ENCODE results near the gene LDLRAP1.
"Not testable (repeated sequence)": the region's sequence is repeated elsewhere in the genome, so short reads cannot be mapped to it uniquely, and the experiment has no call there.

LDLRAP1 gene

GRCh38 chr1:25503551-25504426, 39.6 kb upstream of the LDLRAP1 start:
- peaks cover 23% of the 10 kb centered on the region for H3K36me3 ChIP-seq
- DNase-seq = peak; percentile 56
- no peaks in the 10 kb centered on the region for H3K27me3 ChIP-seq (ENCODE audit: insufficient read depth, low read depth, severe bottlenecking)
- TF ChIP-seq CTCF (IDR thresholded peaks at IDR 0.05; ENCODE audit: low read depth, low read length) = peak; percentile 70
- no peak overlapping the region for H3K27ac ChIP-seq
- no peak overlapping the region for H3K4me3 ChIP-seq (ENCODE audit: low read depth, low read length)
- H3K9me3 ChIP-seq (ENCODE audit: severe bottlenecking) = peaks cover 4% of the 10 kb centered on the region

GRCh38 chr1:25504706-25505595, 38.5 kb upstream of the LDLRAP1 start:
- no peak for TF ChIP-seq CTCF (IDR thresholded peaks at IDR 0.05; ENCODE audit: low read depth, low read length)
- no peaks in the 10 kb centered on the region for H3K27me3 ChIP-seq (ENCODE audit: insufficient read depth, low read depth, severe bottlenecking)
- H3K36me3 ChIP-seq = peaks cover 17% of the 10 kb centered on the region
- DNase-seq = no peak
- no peak overlapping the region for H3K4me3 ChIP-seq (ENCODE audit: low read depth, low read length)
- peaks cover 4% of the 10 kb centered on the region for H3K9me3 ChIP-seq (ENCODE audit: severe bottlenecking)
- H3K27ac ChIP-seq = no peak overlapping the region

- TF ChIP-seq CTCF (IDR thresholded peaks at IDR 0.05; ENCODE audit: low read depth, low read length) = no peak
- Histone ChIP-seq H3K27ac (no peak overlapping the region), H3K36me3 (peaks cover 17% of the 10 kb centered on the region), H3K9me3 (ENCODE audit: severe bottlenecking) (peaks cover 4% of the 10 kb centered on the region), H3K4me3 (ENCODE audit: low read depth, low read length) (no peak overlapping the region), H3K27me3 (ENCODE audit: insufficient read depth, low read depth, severe bottlenecking) (no peaks in the 10 kb centered on the region)
- DNase-seq = no peak
Measured at GRCh38 chr1:25505656-25506385, 37.6 kb upstream of the LDLRAP1 start.

- H3K27ac ChIP-seq; H3K36me3 ChIP-seq; H3K4me3 ChIP-seq (ENCODE audit: low read depth, low read length); H3K27me3 ChIP-seq (ENCODE audit: insufficient read depth, low read depth, severe bottlenecking); H3K9me3 ChIP-seq (ENCODE audit: severe bottlenecking); DNase-seq: not testable (repeated sequence)
Measured at GRCh38 chr1:25506566-25507463, 36.6 kb upstream of the LDLRAP1 start.

GRCh38 chr1:25513666-25514065, 29.7 kb upstream of the LDLRAP1 start:
- H3K27ac ChIP-seq = no peak overlapping the region
- no peaks in the 10 kb centered on the region for H3K27me3 ChIP-seq (ENCODE audit: insufficient read depth, low read depth, severe bottlenecking)
- DNase-seq = no peak
- H3K36me3 ChIP-seq = no peaks in the 10 kb centered on the region
- no peak overlapping the region for H3K4me3 ChIP-seq (ENCODE audit: low read depth, low read length)
- no peaks in the 10 kb centered on the region for H3K9me3 ChIP-seq (ENCODE audit: severe bottlenecking)
- TF ChIP-seq CTCF (IDR thresholded peaks at IDR 0.05; ENCODE audit: low read depth, low read length) = no peak

Measured in WERI-Rb-1 (cell line).